H9 (cell line): ENCODE results near the gene USP5. TPM values are rescaled to one million over a fixed set of nuclear protein-coding genes. Genes with fewer than 3 reads are reported as not detected.

Experiments
- DNase-seq: peaks from one replicate; pipeline ENCODE4 v3.0.0-alpha.2; 2017
- H2AFZ ChIP-seq: one replicate; pipeline ENCODE4 v1.6.1; 2013; ENCODE audit warnings: mild to moderate bottlenecking, low read length, control low read depth, moderate library complexity
- H2AK5ac ChIP-seq: 2 replicates; pipeline ENCODE4 v1.6.1; 2013; ENCODE audit warnings: low read length, control low read depth, mixed read lengths; ENCODE audit not compliant: insufficient read length
- H2BK120ac ChIP-seq: one replicate; pipeline ENCODE4 v1.6.1; 2013; ENCODE audit warnings: low read depth, mild to moderate bottlenecking, low read length, control low read depth, inconsistent platforms; ENCODE audit not compliant: poor library complexity, severe bottlenecking
- H2BK12ac ChIP-seq: 2 replicates; pipeline ENCODE4 v1.6.1; 2013; ENCODE audit warnings: low read length, control low read depth, mixed read lengths, low read depth; ENCODE audit not compliant: insufficient read length
- H2BK15ac ChIP-seq: 2 replicates; pipeline ENCODE4 v1.6.1; 2013; ENCODE audit warnings: low read depth, low read length, control low read depth
- H2BK20ac ChIP-seq: one replicate; pipeline ENCODE4 v1.6.1; 2013; ENCODE audit warnings: low read depth, mild to moderate bottlenecking, low read length, control low read depth, inconsistent platforms; ENCODE audit not compliant: poor library complexity, severe bottlenecking
- H2BK5ac ChIP-seq: 2 replicates; pipeline ENCODE4 v1.6.1; 2013; ENCODE audit warnings: low read length, control low read depth, mixed read lengths; ENCODE audit not compliant: insufficient read length
- H3K14ac ChIP-seq: 2 replicates; pipeline ENCODE4 v1.6.1; 2013; ENCODE audit warnings: low read length, control low read depth; ENCODE audit not compliant: insufficient read depth
- H3K18ac ChIP-seq: 2 replicates; pipeline ENCODE4 v1.6.1; 2013; ENCODE audit warnings: low read depth, mild to moderate bottlenecking, mixed read lengths, low read length, control low read depth; ENCODE audit not compliant: insufficient read length
- H3K23ac ChIP-seq: 2 replicates; pipeline ENCODE4 v1.6.1; 2013; ENCODE audit warnings: low read length, control low read depth, mixed read lengths, low read depth; ENCODE audit not compliant: insufficient read length
- H3K23me2 ChIP-seq: 2 replicates; pipeline ENCODE4 v1.6.1; 2013; ENCODE audit warnings: low read depth, mild to moderate bottlenecking, mixed read lengths, low read length, control low read depth; ENCODE audit not compliant: insufficient read length, poor library complexity, severe bottlenecking
- H3K27ac ChIP-seq: 2 replicates; pipeline ENCODE4 v1.5.1; 2013; ENCODE audit warnings: low read length, control low read depth, mixed read lengths, low read depth; ENCODE audit not compliant: insufficient read length
- H3K27me3 ChIP-seq: 2 replicates; pipeline ENCODE4 v1.6.1; 2013; ENCODE audit warnings: low read length, control low read depth, inconsistent platforms; ENCODE audit not compliant: insufficient read depth
- H3K4ac ChIP-seq: 2 replicates; pipeline ENCODE4 v1.6.1; 2013; ENCODE audit warnings: low read depth, mild to moderate bottlenecking, control low read depth, inconsistent platforms, low read length, moderate library complexity
- H3K4me1 ChIP-seq: 2 replicates; pipeline ENCODE4 v1.6.1; 2013; ENCODE audit warnings: low read length, control low read depth, inconsistent platforms; ENCODE audit not compliant: insufficient read depth
- H3K4me2 ChIP-seq: 2 replicates; pipeline ENCODE4 v1.6.1; 2013; ENCODE audit warnings: low read length, control low read depth, mixed read lengths; ENCODE audit not compliant: insufficient read length, insufficient read depth
- H3K56ac ChIP-seq: 2 replicates; pipeline ENCODE4 v1.6.1; 2013; ENCODE audit warnings: low read depth, mild to moderate bottlenecking, mixed read lengths, low read length, control low read depth; ENCODE audit not compliant: insufficient read length
- H3K79me1 ChIP-seq: 2 replicates; pipeline ENCODE4 v1.6.1; 2013; ENCODE audit warnings: low read depth, mild to moderate bottlenecking, moderate library complexity, low read length, control low read depth, inconsistent platforms; ENCODE audit not compliant: insufficient read depth, poor library complexity, severe bottlenecking
- H3K79me2 ChIP-seq: 2 replicates; pipeline ENCODE4 v1.6.1; 2013; ENCODE audit warnings: low read length, control low read depth, inconsistent platforms; ENCODE audit not compliant: insufficient read depth
- H3K9ac ChIP-seq: 2 replicates; pipeline ENCODE4 v1.6.1; 2013; ENCODE audit warnings: low read length, control low read depth, mixed read lengths; ENCODE audit not compliant: insufficient read length; ENCODE audit errors: extremely low read depth
- H3K9me3 ChIP-seq: one replicate; pipeline ENCODE4 v1.6.1; 2013; ENCODE audit warnings: low read depth, low read length, inconsistent platforms; ENCODE audit not compliant: control insufficient read depth
- H3T11ph ChIP-seq: one replicate; pipeline ENCODE4 v1.6.1; 2013; ENCODE audit warnings: mild to moderate bottlenecking, low read length, control low read depth, inconsistent platforms
- H4K20me1 ChIP-seq: one replicate; pipeline ENCODE4 v1.6.1; 2013; ENCODE audit not compliant: control insufficient read depth, insufficient read length, insufficient read depth
- H4K5ac ChIP-seq: 2 replicates; pipeline ENCODE4 v1.6.1; 2013; ENCODE audit warnings: low read depth, mild to moderate bottlenecking, mixed read lengths, low read length, control low read depth; ENCODE audit not compliant: insufficient read length
- H4K8ac ChIP-seq: replicated peaks from 2 replicates; pipeline ENCODE4 v1.6.1; 2013; ENCODE audit warnings: low read length, control low read depth, mixed read lengths, low read depth; ENCODE audit not compliant: insufficient read length
- H4K91ac ChIP-seq: 2 replicates; pipeline ENCODE4 v1.6.1; 2013; ENCODE audit warnings: low read depth, mild to moderate bottlenecking, moderate library complexity, mixed read lengths, low read length, control low read depth; ENCODE audit not compliant: insufficient read length
- H3K27ac Mint-ChIP-seq, 3 experiments: 2 replicates in 2 of 3; 3 replicates in 1 of 3; pipeline ENCODE4 v1.8.0; 2020 to 2021; ENCODE audit warnings: mixed read lengths in 3 of 3, mild to moderate bottlenecking in 1 of 3, moderate library complexity in 1 of 3
- H3K27me3 Mint-ChIP-seq: 2 replicates; pipeline ENCODE4 v1.8.0; 2021; ENCODE audit warnings: low read depth, mild to moderate bottlenecking, moderate library complexity, mixed read lengths
- H3K36me3 Mint-ChIP-seq, 3 experiments: 2 replicates in 2 of 3; 3 replicates in 1 of 3; pipeline ENCODE4 v1.8.0; 2020 to 2021; ENCODE audit warnings: low read depth in 3 of 3, mixed read lengths in 3 of 3; ENCODE audit not compliant: insufficient read depth in 1 of 3
- H3K4me1 Mint-ChIP-seq, 2 experiments: 2 replicates each; pipeline ENCODE4 v1.8.0; 2020; ENCODE audit warnings: mixed read lengths in 2 of 2
- H3K4me3 Mint-ChIP-seq, 2 experiments: 2 replicates in 1 of 2; 3 replicates in 1 of 2; pipeline ENCODE4 v1.8.0; 2020 to 2021; ENCODE audit warnings: mild to moderate bottlenecking in 2 of 2, mixed read lengths in 2 of 2, moderate library complexity in 1 of 2
- H3K9me3 Mint-ChIP-seq, 2 experiments: 2 replicates in 1 of 2; 3 replicates in 1 of 2; pipeline ENCODE4 v1.8.0; 2020; ENCODE audit warnings: mild to moderate bottlenecking in 2 of 2, mixed read lengths in 2 of 2, moderate library complexity in 1 of 2
- CTCF ChIP-seq: fragments of 200-600 bp; sonication (generic); conservative IDR thresholded peaks from 3 replicates; pipeline ENCODE4 v1.8.0; 2021; ENCODE audit warnings: antibody characterized with exemption, mild to moderate bottlenecking
- WGBS: extraction: QIAGEN DNeasy Blood & Tissue Kit; methylation state at CpG from one replicate; pipeline ENCODE4 v1.1.7; 2013; ENCODE audit warnings: missing lambda C conversion rate, low lambda C conversion rate, mixed read lengths; ENCODE audit not compliant: insufficient read length; ENCODE audit errors: extremely low coverage; 5-methylcytosine and 5-hydroxymethylcytosine counted together
- total RNA-seq: library from RNA; stranded (reverse); gene quantifications from 2 replicates; pipeline ENCODE4 v1.2.1, GENCODE V29; 2021

The USP5 gene
- total RNA-seq, 1 experiment from 2014 or later, result 143 TPM

- Mint-ChIP-seq H3K4me3 (no peak overlapping the region), H3K4me1 (peaks cover 4 to 26% of the 10 kb centered on the region in 2 experiments; a peak in 3 of 4 replicates), H3K27me3 (no peaks in the 10 kb centered on the region), H3K36me3 (peaks cover 31 to 71% (median 66%) of the 10 kb centered on the region in 3 experiments; a peak in 6 of 7 replicates), H3K27ac (no peak overlapping the region), H3K9me3 (no peaks in the 10 kb centered on the region; a peak in 1 of 5 replicates)
- no peak overlapping the region for H2BK20ac ChIP-seq
- no peak overlapping the region for H3K56ac ChIP-seq
- H4K91ac ChIP-seq, result no peak overlapping the region
- no peak overlapping the region for H3K4ac ChIP-seq
- H3K4me1 ChIP-seq, result no peaks in the 10 kb centered on the region
- no peak overlapping the region for H3K9ac ChIP-seq
- H3K18ac ChIP-seq, result no peak overlapping the region
- no peak overlapping the region for H3T11ph ChIP-seq
- H3K23me2 ChIP-seq, result no peaks in the 10 kb centered on the region
- no peak overlapping the region for H2BK120ac ChIP-seq
- H3K9me3 ChIP-seq, result no peaks in the 10 kb centered on the region
- H4K5ac ChIP-seq, result no peak overlapping the region
- no peak overlapping the region for H4K8ac ChIP-seq
- H4K20me1 ChIP-seq, result no peaks in the 10 kb centered on the region
- H3K27me3 ChIP-seq, result no peaks in the 10 kb centered on the region
- no peak for DNase-seq
- no peak overlapping the region for H2BK12ac ChIP-seq
- H3K14ac ChIP-seq, result no peak overlapping the region
- no peaks in the 10 kb centered on the region for H3K79me1 ChIP-seq
- no CpG with 5 or more reads among the region's 16 CpGs for WGBS
- TF ChIP-seq CTCF, result no peak
- no peak overlapping the region for H3K27ac ChIP-seq
- no peaks in the 10 kb centered on the region for H3K79me2 ChIP-seq
- H2BK5ac ChIP-seq, result no peak overlapping the region
- H2BK15ac ChIP-seq, result no peak overlapping the region
- H2AK5ac ChIP-seq, result no peak overlapping the region
- no peak overlapping the region for H3K4me2 ChIP-seq
- no peak overlapping the region for H2AFZ ChIP-seq
- H3K23ac ChIP-seq, result no peak overlapping the region
These were observed 15.1 kb upstream of the USP5 start for GRCh38 chr12:6836851-6837250.
